Right lobe of liver (tissue), 6 donors: ENCODE data around the gene ENOX1. TPM values are rescaled to one million over a fixed set of nuclear protein-coding genes. Genes with fewer than 3 reads are reported as not detected.

Experiments
- ATAC-seq, 4 donors: fragments of 200-7000 bp; cut with Tn5 transposase; one replicate each; pipeline ENCODE4 v1.9.1; 2020; ENCODE audit warnings: mild to moderate bottlenecking in 4 of 4, moderate library complexity in 4 of 4
- DNase-seq, 3 donors: peaks; one replicate each; pipeline ENCODE4 v3.0.0-alpha.2; 2020
- H3K27ac ChIP-seq, 3 donors: fragments of 200-600 bp; one replicate each; pipeline ENCODE4 v1.8.0; 2022
- H3K27me3 ChIP-seq, 2 donors: fragments of 200-600 bp; one replicate each; pipeline ENCODE4 v1.8.0; 2022
- H3K36me3 ChIP-seq, 4 donors: fragments of 200-600 bp; sonication (generic) in 1 of 4; one replicate each; pipeline versions ENCODE4 v1.5.1 to v1.8.0; 2017 to 2022; ENCODE audit warnings: control low read depth in 1 of 4
- H3K4me1 ChIP-seq, 4 donors: fragments of 200-600 bp; sonication (generic) in 1 of 4; one replicate each; pipeline versions ENCODE4 v1.5.1 to v1.8.0; 2017 to 2022; ENCODE audit warnings: control low read depth in 1 of 4
- H3K4me3 ChIP-seq, 3 donors: fragments of 200-600 bp; one replicate each; pipeline ENCODE4 v1.8.0; 2022
- H3K9me3 ChIP-seq, 4 donors: fragments of 200-600 bp; sonication (generic) in 1 of 4; one replicate each; pipeline versions ENCODE4 v1.5.1 to v1.8.0; 2017 to 2022; ENCODE audit warnings: control low read depth in 1 of 4
- CTCF ChIP-seq, 4 donors: fragments of 200-600 bp in 3 of 4; fragments of 450-650 bp in 1 of 4; IDR thresholded peaks; one replicate each; pipeline versions ENCODE4 v1.5.1 to v1.8.0; 2016 to 2022; ENCODE audit warnings: antibody characterized with exemption in 4 of 4, mild to moderate bottlenecking in 2 of 4
- POLR2A ChIP-seq: fragments of 450-650 bp; IDR thresholded peaks from one replicate; pipeline ENCODE4 v1.6.1; 2017; ENCODE audit warnings: antibody characterized with exemption, mild to moderate bottlenecking
- WGBS: methylation state at CpG from one replicate; pipeline ENCODE4 v1.1.6; 2018; ENCODE audit warnings: low coverage, low lambda C conversion rate; ENCODE audit not compliant: insufficient coverage; ENCODE audit errors: missing lambda C conversion rate; 5-methylcytosine and 5-hydroxymethylcytosine counted together
- intact Hi-C, 2 donors: fragments of 100-400 bp; cut with DNase I; formaldehyde crosslinking; loops; one replicate each; pipeline versions ENCODE4 v1.11.2 to v1.14.1; 2022
- total RNA-seq, 6 experiments: library from RNA; depleted of rRNA in 2 of 6; stranded (reverse); fragments of >200 nt in 2 of 6; fragmentation: NEBNext Ultra II Directional in 3 of 6; extraction: Animal tissue kit (Norgen Biotek cat#: 25700) in 3 of 6; gene quantifications; one replicate each; pipeline versions ENCODE4 v1.1.0 to v1.2.4, GENCODE V29; 2016 to 2023
- donor health status: DM: no; HTN: yes; CAD: no.
- donor health status: DM: no; HTN: no; CAD: no.
- donor health status: DM: no; HTN: no; CAD: no.
- donor health status: DM: no; HTN: yes; CAD: no.
- donor health status: DM: no; HTN: yes; CAD: no.

ENOX1 gene
- total RNA-seq, 6 experiments from 2014 or later = 0.07 to 0.16 TPM; not detected in 4

- ATAC-seq (no peak), DNase-seq (no peak)
- WGBS = 76% methylated on average over 5 of the region's 5 CpGs
Observed at GRCh38 chr13:43291287-43292060, 495.3 kb downstream of the ENOX1 start.

GRCh38 chr13:43289470-43290255, 497.1 kb downstream of the ENOX1 start:
- Histone ChIP-seq H3K27ac (no peak overlapping the region), H3K4me1 (peaks cover 0 to 6% (median 0%) of the 10 kb centered on the region in 4 donors), H3K4me3 (no peak overlapping the region), H3K27me3 (no peaks in the 10 kb centered on the region), H3K9me3 (no peaks in the 10 kb centered on the region), H3K36me3 (no peaks in the 10 kb centered on the region)
- no peak for DNase-seq
- ATAC-seq = peak in 1 of 4 donors; percentile 25
- no peak for TF ChIP-seq CTCF (IDR thresholded peaks at IDR 0.05)
- TF ChIP-seq POLR2A = no peak
- intact Hi-C loops = no loop called here
- 39% methylated on average over 4 of the region's 6 CpGs for WGBS

More at GRCh38 chr13:43291287-43292060, 495.3 kb downstream of the ENOX1 start:
- Histone ChIP-seq H3K9me3 (no peaks in the 10 kb centered on the region), H3K4me1 (peaks cover 0 to 6% (median 0%) of the 10 kb centered on the region in 4 donors), H3K27me3 (no peaks in the 10 kb centered on the region), H3K36me3 (no peaks in the 10 kb centered on the region), H3K4me3 (no peak overlapping the region), H3K27ac (no peak overlapping the region)
- TF ChIP-seq POLR2A (no peak), CTCF (IDR thresholded peaks at IDR 0.05) (no peak)
- intact Hi-C loops = no loop called here

GRCh38 chr13:43286751-43287150, 500.0 kb downstream of the ENOX1 start:
- Histone ChIP-seq H3K4me1 (peaks cover 0 to 6% (median 0%) of the 10 kb centered on the region in 4 donors), H3K9me3 (no peaks in the 10 kb centered on the region), H3K27me3 (no peaks in the 10 kb centered on the region), H3K4me3 (no peak overlapping the region), H3K36me3 (no peaks in the 10 kb centered on the region), H3K27ac (no peak overlapping the region)
- DNase-seq (no peak), ATAC-seq (no peak)
- 81% methylated on average over 1 of the region's 1 CpG for whole genome bisulfite sequencing
- TF ChIP-seq POLR2A = no peak
- TF ChIP-seq CTCF (IDR thresholded peaks at IDR 0.05) = no peak
- intact Hi-C loops = no loop called here

- Histone ChIP-seq H3K27me3 (no peaks in the 10 kb centered on the region), H3K4me3 (no peak overlapping the region), H3K27ac (no peak overlapping the region), H3K4me1 (peaks cover 0 to 6% (median 0%) of the 10 kb centered on the region in 4 donors), H3K9me3 (no peaks in the 10 kb centered on the region), H3K36me3 (no peaks in the 10 kb centered on the region)
- 73% methylated on average over 6 of the region's 7 CpGs for WGBS
- no peak for ATAC-seq
- no peak for DNase-seq
- intact Hi-C loops = no loop called here
- no peak for TF ChIP-seq CTCF (IDR thresholded peaks at IDR 0.05)
- no peak for TF ChIP-seq POLR2A
Observed at GRCh38 chr13:43285933-43286597, 500.7 kb downstream of the ENOX1 start.
